ENCODE results near the gene PPP2R2B.

DNA sequence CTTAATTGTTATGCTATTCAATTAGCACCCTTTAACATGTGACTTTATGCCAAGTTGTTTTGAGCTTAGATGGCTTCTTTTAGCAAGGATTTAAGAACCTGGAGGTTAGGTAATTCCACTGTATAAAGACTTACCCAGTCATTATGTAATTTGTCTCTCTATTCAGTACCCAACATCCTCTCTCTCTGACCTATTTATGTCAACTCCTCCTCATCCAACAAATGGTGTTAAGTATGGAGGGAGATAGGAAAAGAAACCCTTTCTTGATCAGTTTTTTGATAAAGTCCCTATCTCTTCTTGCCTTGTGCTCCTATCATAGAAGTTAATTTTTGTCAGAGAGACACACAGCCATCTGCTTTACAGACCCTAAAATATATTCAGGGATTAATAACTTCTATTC, 181.3 kb downstream of the PPP2R2B start:
- TF ChIP-seq, protein P1, sequence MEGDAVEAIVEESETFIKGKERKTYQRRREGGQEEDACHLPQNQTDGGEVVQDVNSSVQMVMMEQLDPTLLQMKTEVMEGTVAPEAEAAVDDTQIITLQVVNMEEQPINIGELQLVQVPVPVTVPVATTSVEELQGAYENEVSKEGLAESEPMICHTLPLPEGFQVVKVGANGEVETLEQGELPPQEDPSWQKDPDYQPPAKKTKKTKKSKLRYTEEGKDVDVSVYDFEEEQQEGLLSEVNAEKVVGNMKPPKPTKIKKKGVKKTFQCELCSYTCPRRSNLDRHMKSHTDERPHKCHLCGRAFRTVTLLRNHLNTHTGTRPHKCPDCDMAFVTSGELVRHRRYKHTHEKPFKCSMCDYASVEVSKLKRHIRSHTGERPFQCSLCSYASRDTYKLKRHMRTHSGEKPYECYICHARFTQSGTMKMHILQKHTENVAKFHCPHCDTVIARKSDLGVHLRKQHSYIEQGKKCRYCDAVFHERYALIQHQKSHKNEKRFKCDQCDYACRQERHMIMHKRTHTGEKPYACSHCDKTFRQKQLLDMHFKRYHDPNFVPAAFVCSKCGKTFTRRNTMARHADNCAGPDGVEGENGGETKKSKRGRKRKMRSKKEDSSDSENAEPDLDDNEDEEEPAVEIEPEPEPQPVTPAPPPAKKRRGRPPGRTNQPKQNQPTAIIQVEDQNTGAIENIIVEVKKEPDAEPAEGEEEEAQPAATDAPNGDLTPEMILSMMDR (IDR thresholded peaks at IDR 0.05 in 2 of 3, conservative IDR thresholded peaks at IDR 0.05 in 1 of 3; ENCODE audit: borderline replicate concordance in 1 of 3, insufficient read depth in 1 of 3, low read depth in 2 of 3, low read length in 2 of 3), result no peak
- TF ChIP-seq POLR2A (IDR thresholded peaks at IDR 0.05; ENCODE audit: borderline replicate concordance, extremely low read depth, insufficient read depth, insufficient read length) (no peak), JUND (IDR thresholded peaks at IDR 0.05) (no peak), ZNF274 (IDR thresholded peaks at IDR 0.05; ENCODE audit: low read depth, low read length) (no peak), RAD21 (IDR thresholded peaks at IDR 0.05; ENCODE audit: low read depth) (no peak), ZFX (IDR thresholded peaks at IDR 0.05) (no peak), CEBPB (IDR thresholded peaks at IDR 0.05; ENCODE audit: low read depth) (no peak), FOSL1 (IDR thresholded peaks at IDR 0.05; ENCODE audit: low read depth) (no peak), POLR2AphosphoS5 (IDR thresholded peaks at IDR 0.05; ENCODE audit: low read depth, low read length) (no peak), SIN3A (IDR thresholded peaks at IDR 0.05; ENCODE audit: low read depth) (no peak)
- TF ChIP-seq, protein P2, sequence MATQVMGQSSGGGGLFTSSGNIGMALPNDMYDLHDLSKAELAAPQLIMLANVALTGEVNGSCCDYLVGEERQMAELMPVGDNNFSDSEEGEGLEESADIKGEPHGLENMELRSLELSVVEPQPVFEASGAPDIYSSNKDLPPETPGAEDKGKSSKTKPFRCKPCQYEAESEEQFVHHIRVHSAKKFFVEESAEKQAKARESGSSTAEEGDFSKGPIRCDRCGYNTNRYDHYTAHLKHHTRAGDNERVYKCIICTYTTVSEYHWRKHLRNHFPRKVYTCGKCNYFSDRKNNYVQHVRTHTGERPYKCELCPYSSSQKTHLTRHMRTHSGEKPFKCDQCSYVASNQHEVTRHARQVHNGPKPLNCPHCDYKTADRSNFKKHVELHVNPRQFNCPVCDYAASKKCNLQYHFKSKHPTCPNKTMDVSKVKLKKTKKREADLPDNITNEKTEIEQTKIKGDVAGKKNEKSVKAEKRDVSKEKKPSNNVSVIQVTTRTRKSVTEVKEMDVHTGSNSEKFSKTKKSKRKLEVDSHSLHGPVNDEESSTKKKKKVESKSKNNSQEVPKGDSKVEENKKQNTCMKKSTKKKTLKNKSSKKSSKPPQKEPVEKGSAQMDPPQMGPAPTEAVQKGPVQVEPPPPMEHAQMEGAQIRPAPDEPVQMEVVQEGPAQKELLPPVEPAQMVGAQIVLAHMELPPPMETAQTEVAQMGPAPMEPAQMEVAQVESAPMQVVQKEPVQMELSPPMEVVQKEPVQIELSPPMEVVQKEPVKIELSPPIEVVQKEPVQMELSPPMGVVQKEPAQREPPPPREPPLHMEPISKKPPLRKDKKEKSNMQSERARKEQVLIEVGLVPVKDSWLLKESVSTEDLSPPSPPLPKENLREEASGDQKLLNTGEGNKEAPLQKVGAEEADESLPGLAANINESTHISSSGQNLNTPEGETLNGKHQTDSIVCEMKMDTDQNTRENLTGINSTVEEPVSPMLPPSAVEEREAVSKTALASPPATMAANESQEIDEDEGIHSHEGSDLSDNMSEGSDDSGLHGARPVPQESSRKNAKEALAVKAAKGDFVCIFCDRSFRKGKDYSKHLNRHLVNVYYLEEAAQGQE (IDR thresholded peaks at IDR 0.05; ENCODE audit: low read depth), result no peak
